ENCODE data around the gene SCO2. TPM values are rescaled to one million over a fixed set of nuclear protein-coding genes. Genes with fewer than 3 reads are reported as not detected.

Gene SCO2
- total and polyA plus RNA-seq, 2 of the 13 experiments (the other 11 are each of a cell fraction or from before 2014, with no cell fraction given), result 0.32 to 3.7 TPM

- CTCF ChIA-PET (ENCODE audit: low intra/inter-chr PET ratio, low total read pairs), result no interaction called here
- H3K27me3 ChIP-seq (ENCODE audit: control insufficient read depth in 1 of 2, insufficient read depth in 2 of 2, low read length in 2 of 2), result peaks cover 0 to 29% of the 10 kb centered on the region in 2 experiments; a peak in 2 of 5 replicates
- TF ChIP-seq ZNF781 (CRISPR knock-in tag; IDR thresholded peaks at IDR 0.05; ENCODE audit: borderline replicate concordance, not compliant biosample characterization) (no peak), HMGA1 (CRISPR knock-in tag; conservative IDR thresholded peaks at IDR 0.05) (no peak), ZBTB10 (CRISPR knock-in tag; IDR thresholded peaks at IDR 0.05; ENCODE audit: borderline replicate concordance) (no peak), ZFP37 (CRISPR knock-in tag; IDR thresholded peaks at IDR 0.05; ENCODE audit: borderline replicate concordance) (no peak), ZC3H13 (CRISPR knock-in tag; IDR thresholded peaks at IDR 0.05) (no peak), HNF1B (CRISPR knock-in tag; IDR thresholded peaks at IDR 0.05) (no peak), FOXA3 (CRISPR knock-in tag; IDR thresholded peaks at IDR 0.05) (no peak)
- no peak for FAIRE-seq
- in situ Hi-C loops (cut with HindIII; ENCODE audit: extremely low pct_ligation_motif_present, low pct_unique_long_range_greater_than_20kb), result no loop called here
- no peak overlapping the region for H3K4me3 ChIP-seq (replicated peaks in 1 of 3; ENCODE audit: insufficient read depth in 1 of 3, low read depth in 2 of 3, low read length in 3 of 3)
- DNase-seq (ENCODE audit: low spot score), result no peak
- intact Hi-C loops (cut with micrococcal nuclease; ENCODE audit: unreplicated experiment), result no loop called here
- H3K36me3 ChIP-seq (replicated peaks in 1 of 2; ENCODE audit: control insufficient read depth in 1 of 2, insufficient read depth in 2 of 2, low read length in 2 of 2), result no peaks in the 10 kb centered on the region
- H3K27ac ChIP-seq (ENCODE audit: extremely low read length, insufficient read depth, low read length), result no peak overlapping the region
- H3K9ac ChIP-seq (ENCODE audit: insufficient read depth, low read depth, low read length), result no peak overlapping the region
- no peak for ATAC-seq
- no peaks in the 10 kb centered on the region for H4K20me1 ChIP-seq (ENCODE audit: insufficient read depth, low read length)
- H3K4me1 ChIP-seq (ENCODE audit: insufficient read depth, low read length), result peaks cover 10% of the 10 kb centered on the region
- no peaks in the 10 kb centered on the region for H3K9me3 ChIP-seq (ENCODE audit: low read length)
- no TSS peak for BruUV-seq (replicated peaks)
- WGBS (ENCODE audit: low lambda C conversion rate), result 55% methylated on average over 5 of the region's 5 CpGs
- no peak overlapping the region for H2AFZ ChIP-seq (ENCODE audit: low read length)
- H3K79me2 ChIP-seq (ENCODE audit: insufficient read depth, low read length), result no peaks in the 10 kb centered on the region
- POLR2A ChIA-PET, result interaction anchor here (1.0 to 1.1 kb wide), 2 partner anchors 10 to 27 kb away, joined by 3 read pairs; partner anchors contain the start of gene TYMP
- no peak overlapping the region for H3K4me2 ChIP-seq (ENCODE audit: low read depth, low read length)
Observed at GRCh38 chr22:50556703-50557102, 31.3 kb upstream of the SCO2 start.

Data from HepG2 (cell line).